ENCODE measurements around the gene MRAP2. TPM values are rescaled to one million over a fixed set of nuclear protein-coding genes. Genes with fewer than 3 reads are reported as not detected.

MRAP2 gene
- total and polyA plus RNA-seq, 11 donors, result 0.12 to 0.28 (median 0.23) TPM; not detected in 6

- Histone ChIP-seq H3K4me1 (no peaks in the 10 kb centered on the region), H3K9me3 (peaks cover 0 to 5% (median 0%) of the 10 kb centered on the region in 12 donors), H3K4me3 (no peak overlapping the region), H3K27me3 (no peaks in the 10 kb centered on the region), H3K36me3 (peaks cover 0 to 8% (median 0%) of the 10 kb centered on the region in 9 donors), H3K27ac (no peak overlapping the region)
- ATAC-seq (no peak), DNase-seq (no peak)
- intact Hi-C loops (cut with DNase I), result no loop called here
- TF ChIP-seq POLR2A (IDR thresholded peaks at IDR 0.05), result no peak
- TF ChIP-seq, protein P1, sequence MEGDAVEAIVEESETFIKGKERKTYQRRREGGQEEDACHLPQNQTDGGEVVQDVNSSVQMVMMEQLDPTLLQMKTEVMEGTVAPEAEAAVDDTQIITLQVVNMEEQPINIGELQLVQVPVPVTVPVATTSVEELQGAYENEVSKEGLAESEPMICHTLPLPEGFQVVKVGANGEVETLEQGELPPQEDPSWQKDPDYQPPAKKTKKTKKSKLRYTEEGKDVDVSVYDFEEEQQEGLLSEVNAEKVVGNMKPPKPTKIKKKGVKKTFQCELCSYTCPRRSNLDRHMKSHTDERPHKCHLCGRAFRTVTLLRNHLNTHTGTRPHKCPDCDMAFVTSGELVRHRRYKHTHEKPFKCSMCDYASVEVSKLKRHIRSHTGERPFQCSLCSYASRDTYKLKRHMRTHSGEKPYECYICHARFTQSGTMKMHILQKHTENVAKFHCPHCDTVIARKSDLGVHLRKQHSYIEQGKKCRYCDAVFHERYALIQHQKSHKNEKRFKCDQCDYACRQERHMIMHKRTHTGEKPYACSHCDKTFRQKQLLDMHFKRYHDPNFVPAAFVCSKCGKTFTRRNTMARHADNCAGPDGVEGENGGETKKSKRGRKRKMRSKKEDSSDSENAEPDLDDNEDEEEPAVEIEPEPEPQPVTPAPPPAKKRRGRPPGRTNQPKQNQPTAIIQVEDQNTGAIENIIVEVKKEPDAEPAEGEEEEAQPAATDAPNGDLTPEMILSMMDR (IDR thresholded peaks at IDR 0.05), result no peak
Measured at GRCh38 chr6:83985715-83986114, 47.9 kb upstream of the MRAP2 start.

- ATAC-seq, result no peak
- intact Hi-C loops (cut with DNase I), result no loop called here
- no peaks in the 10 kb centered on the region for H3K4me1 ChIP-seq
- H3K27me3 ChIP-seq, result no peaks in the 10 kb centered on the region
- TF ChIP-seq POLR2A (IDR thresholded peaks at IDR 0.05), result no peak
- TF ChIP-seq, protein P1 (IDR thresholded peaks at IDR 0.05), result no peak
- H3K27ac ChIP-seq, result no peak overlapping the region
- DNase-seq, result no peak
- peaks cover 0 to 4% (median 0%) of the 10 kb centered on the region in 12 donors for H3K9me3 ChIP-seq
- no peak overlapping the region for H3K4me3 ChIP-seq
- no peaks in the 10 kb centered on the region for H3K36me3 ChIP-seq
Measured at GRCh38 chr6:83998021-83998584, 35.5 kb upstream of the MRAP2 start.

DNA sequence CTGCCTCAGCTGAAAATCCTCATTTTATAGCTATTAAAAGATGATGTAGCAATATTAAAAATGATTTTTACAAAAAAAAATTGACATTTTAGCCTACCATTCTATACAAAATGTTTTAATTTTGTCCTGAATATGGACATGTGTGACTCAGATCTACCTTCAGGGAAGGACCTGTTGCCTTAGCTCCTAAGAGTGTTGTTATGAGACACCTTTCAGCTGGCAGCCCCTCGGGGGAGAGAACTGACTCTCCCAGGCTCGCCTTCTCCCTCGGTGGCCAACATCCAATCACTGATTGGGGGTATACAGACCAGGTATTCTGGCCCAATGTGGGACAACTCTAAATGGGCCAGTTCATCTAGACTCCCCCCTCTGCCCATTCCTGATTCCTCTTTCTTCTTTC is 32.5 kb upstream of the MRAP2 start:
- DNase-seq, result no peak
- Histone ChIP-seq H3K36me3 (no peaks in the 10 kb centered on the region), H3K9me3 (peaks cover 0 to 4% (median 0%) of the 10 kb centered on the region in 12 donors), H3K27me3 (peaks cover 0 to 6% (median 0%) of the 10 kb centered on the region in 9 donors), H3K4me3 (no peak overlapping the region), H3K4me1 (no peaks in the 10 kb centered on the region), H3K27ac (no peak overlapping the region)
- ATAC-seq, result no peak
- intact Hi-C loops (cut with DNase I), result no loop called here
- TF ChIP-seq POLR2A (IDR thresholded peaks at IDR 0.05), result no peak
- TF ChIP-seq, protein P1 (IDR thresholded peaks at IDR 0.05), result no peak
- WGBS, 4 donors, result 71 to 86% (median 81%) methylated on average over 3 of the region's 3 CpGs

GRCh38 chr6:84002226-84002625 is 31.3 kb upstream of the MRAP2 start:
- no peak overlapping the region for H3K27ac ChIP-seq
- H3K4me3 ChIP-seq, result no peak overlapping the region
- ATAC-seq (no peak), DNase-seq (no peak)
- intact Hi-C loops (cut with DNase I), result no loop called here
- WGBS, 4 donors, result 57 to 64% (median 60%) methylated on average over 2 of the region's 2 CpGs
- peaks cover 0 to 6% (median 0%) of the 10 kb centered on the region in 9 donors for H3K27me3 ChIP-seq
- H3K36me3 ChIP-seq, result no peaks in the 10 kb centered on the region
- no peaks in the 10 kb centered on the region for H3K9me3 ChIP-seq
- no peak for TF ChIP-seq POLR2A (IDR thresholded peaks at IDR 0.05)
- TF ChIP-seq, protein P1 (IDR thresholded peaks at IDR 0.05), result no peak
- H3K4me1 ChIP-seq, result no peaks in the 10 kb centered on the region
